SK-N-SH (cell line): ENCODE data around the gene GDPD4. TPM values are rescaled to one million over a fixed set of nuclear protein-coding genes. Genes with fewer than 3 reads are reported as not detected.

Experiments
- CTCF ChIA-PET: fragments of 300-600, 350-600 bp; formaldehyde crosslinking; extraction: SDS; loops from one replicate; lab custom pipeline; 2021; lab: Yijun Ruan, JAX
- POLR2A ChIA-PET: fragments of 350-600 bp; sonication (Branson Sonifier 250); formaldehyde crosslinking; extraction: SDS; loops from one replicate; lab custom pipeline; 2020; ENCODE audit warnings: antibody characterized with exemption, inconsistent platforms; lab: Yijun Ruan, JAX
- DNase-seq: peaks from one replicate; pipeline ENCODE4 v3.0.0; 2012
- H2AFZ ChIP-seq: fragments of 200-600 bp; sonication (generic); 2 replicates; pipeline ENCODE4 v1.8.1; 2016; ENCODE audit warnings: antibody characterized with exemption, mild to moderate bottlenecking, low read depth
- H3F3A ChIP-seq: fragments of 200-600 bp; sonication (generic); replicated peaks from 2 replicates; pipeline ENCODE3; 2016; ENCODE audit warnings: antibody characterized with exemption, mild to moderate bottlenecking; ENCODE audit not compliant: insufficient read depth
- H3K27ac ChIP-seq, 2 experiments: fragments of 200-500 bp in 1 of 2; fragments of 200-600 bp in 1 of 2; sonication (Bioruptor generic) in 1 of 2; sonication (generic), shearing (Covaris generic) in 1 of 2; 2 replicates each; pipeline versions ENCODE4 v1.5.1 to v1.6.1; 2014 to 2016; ENCODE audit warnings: low read depth in 2 of 2, inconsistent platforms in 1 of 2, low read length in 1 of 2, mild to moderate bottlenecking in 1 of 2, mixed read lengths in 1 of 2
- H3K27me3 ChIP-seq: fragments of 200-600 bp; sonication (generic), shearing (Covaris generic); 2 replicates; pipeline ENCODE4 v1.6.1; 2016; ENCODE audit warnings: mixed run types; ENCODE audit not compliant: insufficient read depth
- H3K36me3 ChIP-seq, 2 experiments: fragments of 200-500 bp in 1 of 2; fragments of 200-600 bp in 1 of 2; sonication (Bioruptor generic) in 1 of 2; sonication (generic) in 1 of 2; replicated peaks in 1 of 2; 2 replicates each; pipeline versions ENCODE3 to v1.5.1; 2014 to 2016; ENCODE audit warnings: low read length in 1 of 2, mild to moderate bottlenecking in 1 of 2; ENCODE audit not compliant: insufficient read depth in 2 of 2, control insufficient read depth in 1 of 2
- H3K4me1 ChIP-seq, 2 experiments: fragments of 200-500 bp in 1 of 2; fragments of 200-600 bp in 1 of 2; sonication (Bioruptor generic) in 1 of 2; sonication (generic), shearing (Covaris generic) in 1 of 2; 2 replicates each; pipeline versions ENCODE4 v1.5.1 to v1.6.1; 2014 to 2016; ENCODE audit warnings: low read depth in 1 of 2, low read length in 1 of 2, mixed run types in 1 of 2; ENCODE audit not compliant: insufficient read depth in 2 of 2, control insufficient read depth in 1 of 2
- H3K4me2 ChIP-seq: fragments of 200-600 bp; sonication (generic), shearing (Covaris generic); 2 replicates; pipeline ENCODE4 v1.6.1; 2017; ENCODE audit warnings: mixed run types
- H3K4me3 ChIP-seq, 2 experiments: fragments of 200-500 bp in 1 of 2; fragments of 200-600 bp in 1 of 2; sonication (Bioruptor generic) in 1 of 2; sonication (generic), shearing (Covaris generic) in 1 of 2; 2 replicates each; pipeline versions ENCODE4 v1.5.1 to v1.8.1; 2014 to 2016; ENCODE audit warnings: low read depth in 2 of 2, inconsistent platforms in 1 of 2, low read length in 1 of 2, mild to moderate bottlenecking in 1 of 2, mixed read lengths in 1 of 2, moderate library complexity in 1 of 2
- H3K79me2 ChIP-seq: fragments of 200-600 bp; sonication (generic); 2 replicates; pipeline ENCODE4 v1.8.1; 2017; ENCODE audit warnings: mild to moderate bottlenecking; ENCODE audit not compliant: insufficient read depth
- H3K9ac ChIP-seq: fragments of 200-600 bp; sonication (generic); 2 replicates; pipeline ENCODE4 v1.6.1; 2017; ENCODE audit warnings: mixed run types
- H3K9me2 ChIP-seq: fragments of 200-600 bp; sonication (generic); 2 replicates; pipeline ENCODE4 v1.6.1; 2017; ENCODE audit warnings: mixed run types
- H3K9me3 ChIP-seq: fragments of 200-600 bp; sonication (generic); 2 replicates; pipeline ENCODE4 v1.6.1; 2017; ENCODE audit warnings: mixed run types, mild to moderate bottlenecking, moderate library complexity
- H4K20me1 ChIP-seq: fragments of 200-600 bp; sonication (generic); 2 replicates; pipeline ENCODE4 v1.6.1; 2017; ENCODE audit warnings: mild to moderate bottlenecking, mixed run types; ENCODE audit not compliant: insufficient read depth
- ELF1 ChIP-seq: IDR thresholded peaks from 2 replicates; pipeline ENCODE4 v1.4.0; 2012
- EP300 ChIP-seq, 2 experiments: IDR thresholded peaks; 2 replicates each; pipeline versions ENCODE4 v1.4.0 to v1.6.1; 2012; ENCODE audit warnings: borderline replicate concordance in 1 of 2, low read depth in 1 of 2, low read length in 1 of 2
- EZH2phosphoT487 ChIP-seq: fragments of 200-600 bp; sonication (generic); IDR thresholded peaks from 2 replicates; pipeline ENCODE4 v1.6.1; 2017; ENCODE audit warnings: low read depth, mixed run types, mild to moderate bottlenecking, antibody characterized with exemption, moderate library complexity, borderline replicate concordance
- FOSL2 ChIP-seq: IDR thresholded peaks from 2 replicates; pipeline ENCODE4 v1.4.0; 2012; ENCODE audit warnings: low read depth, mild to moderate bottlenecking, moderate library complexity, borderline replicate concordance
- FOXM1 ChIP-seq: IDR thresholded peaks from 2 replicates; pipeline ENCODE4 v1.4.0; 2012; ENCODE audit warnings: low read depth, mild to moderate bottlenecking
- NRF1 ChIP-seq: IDR thresholded peaks from 2 replicates; pipeline ENCODE4 v1.6.1; 2012; ENCODE audit warnings: low read depth, mild to moderate bottlenecking, low read length
- RFX5 ChIP-seq: IDR thresholded peaks from 2 replicates; pipeline ENCODE4 v1.6.1; 2012; ENCODE audit warnings: mild to moderate bottlenecking, improper control_type of control experiment, low read length
- TCF12 ChIP-seq: IDR thresholded peaks from 2 replicates; pipeline ENCODE4 v1.4.0; 2012
- WGBS: methylation state at CpG from one replicate; pipeline ENCODE4 v1.1.6; 2017; ENCODE audit warnings: low lambda C conversion rate; 5-methylcytosine and 5-hydroxymethylcytosine counted together
- polyA plus RNA-seq, 3 experiments: library from polyadenylated mRNA; depleted of rRNA; stranded (reverse); fragments of >200 nt; gene quantifications; 2 replicates each; pipeline ENCODE4 v1.2.3, GENCODE V29; 2012
- TF ChIP-seq, protein P1 (sequence below): fragments of 150-350 bp; IDR thresholded peaks from 2 replicates; pipeline ENCODE4 v1.6.1; 2016; ENCODE audit warnings: mild to moderate bottlenecking, low read depth, low read length

GDPD4 gene
- polyA plus RNA-seq, 1 of the 3 experiments (the other 2 are of a cell fraction) = not detected

DNA sequence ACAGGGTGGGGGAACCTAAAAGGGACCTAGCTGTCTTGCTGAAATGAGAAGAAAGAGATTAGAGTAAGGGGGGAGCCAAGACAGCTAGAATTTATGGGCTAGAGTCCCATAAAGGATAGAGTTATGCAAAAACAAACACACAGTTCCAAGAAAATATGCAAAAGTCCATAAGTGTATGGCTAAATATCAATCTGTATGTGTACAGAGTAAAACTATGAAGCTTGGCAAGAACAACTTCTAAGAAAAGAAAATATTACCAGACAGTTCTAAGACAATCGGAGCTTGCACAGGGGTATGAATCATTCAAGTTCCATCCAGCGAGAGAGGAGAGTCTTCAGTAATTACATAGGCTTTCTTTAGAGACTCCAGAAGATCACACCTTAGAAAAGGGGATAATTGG, 41.8 kb downstream of the GDPD4 start:
- Histone ChIP-seq H3K9me2 (no peaks in the 10 kb centered on the region), H3K4me3 (no peak overlapping the region), H3K27ac (no peak overlapping the region), H2AFZ (no peak overlapping the region; the same call in 1 of the 2 replicates), H3K9ac (no peak overlapping the region), H3K27me3 (no peaks in the 10 kb centered on the region), H3K79me2 (no peaks in the 10 kb centered on the region), H3K36me3 (no peaks in the 10 kb centered on the region), H4K20me1 (no peaks in the 10 kb centered on the region), H3K9me3 (peaks cover 13% of the 10 kb centered on the region; the same call in 1 of the 2 replicates), H3K4me2 (peak overlapping the region; percentile 21; the same call in 1 of the 2 replicates), H3K4me1 (no peaks in the 10 kb centered on the region), H3F3A (peaks cover 8% of the 10 kb centered on the region)
- ChIA-PET CTCF (interaction anchor here (0.8 kb wide), 1 partner anchor 28 kb away, joined by 3 read pairs; no protein-coding TSS in a partner anchor), POLR2A (no interaction called here)
- WGBS = 61% methylated on average over 2 of the region's 2 CpGs
- peak; percentile 18; the same call in 1 of the 2 replicates for TF ChIP-seq FOSL2
- no peak for TF ChIP-seq RFX5
- peak; percentile 28; the same call in 1 of the 2 replicates for TF ChIP-seq TCF12
- no peak for TF ChIP-seq EP300 (IDR thresholded peaks at IDR 0.05; ENCODE audit: borderline replicate concordance in 1 of 2, low read depth in 1 of 2, low read length in 1 of 2)
- TF ChIP-seq NRF1 = no peak
- TF ChIP-seq ELF1 = no peak
- no peak for TF ChIP-seq EZH2phosphoT487
- DNase-seq = no peak

DNA sequence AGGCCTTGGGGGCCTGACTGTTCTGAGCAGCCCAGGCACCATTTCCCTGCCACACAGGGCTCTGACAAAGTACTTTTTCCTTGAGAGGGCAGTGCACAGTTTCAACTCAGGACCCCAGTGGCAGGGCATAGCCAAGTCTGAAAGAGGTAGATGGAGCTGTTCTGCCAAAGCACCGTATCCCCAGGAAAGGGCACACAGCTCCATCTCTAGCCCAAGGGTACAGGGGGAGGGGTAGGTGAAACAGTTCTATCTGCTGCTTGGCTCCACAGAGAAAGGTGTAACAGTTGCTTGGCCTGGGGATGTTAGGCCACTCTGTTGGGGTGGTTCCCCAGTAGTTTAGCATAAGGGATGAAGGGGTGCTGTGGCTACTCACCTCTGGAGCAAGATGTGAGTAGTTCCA, 47.8 kb downstream of the GDPD4 start:
- Histone ChIP-seq H3K79me2 (no peaks in the 10 kb centered on the region), H4K20me1 (no peaks in the 10 kb centered on the region), H3K27ac (no peak overlapping the region), H3K9me2 (no peaks in the 10 kb centered on the region), H3K27me3 (no peaks in the 10 kb centered on the region), H3F3A (peaks cover 14% of the 10 kb centered on the region), H3K9ac (no peak overlapping the region), H3K4me2 (no peak overlapping the region), H3K36me3 (no peaks in the 10 kb centered on the region), H2AFZ (no peak overlapping the region), H3K4me1 (no peaks in the 10 kb centered on the region), H3K9me3 (0 out of 2 replicates have a peak, but pooled peaks cover 7% of the 10 kb centered on the region), H3K4me3 (no peak overlapping the region)
- ChIA-PET POLR2A (no interaction called here), CTCF (interaction anchor here (1.0 kb wide), 1 partner anchor 60 kb away, joined by 3 read pairs; no protein-coding TSS in a partner anchor)
- TF ChIP-seq, protein P1, sequence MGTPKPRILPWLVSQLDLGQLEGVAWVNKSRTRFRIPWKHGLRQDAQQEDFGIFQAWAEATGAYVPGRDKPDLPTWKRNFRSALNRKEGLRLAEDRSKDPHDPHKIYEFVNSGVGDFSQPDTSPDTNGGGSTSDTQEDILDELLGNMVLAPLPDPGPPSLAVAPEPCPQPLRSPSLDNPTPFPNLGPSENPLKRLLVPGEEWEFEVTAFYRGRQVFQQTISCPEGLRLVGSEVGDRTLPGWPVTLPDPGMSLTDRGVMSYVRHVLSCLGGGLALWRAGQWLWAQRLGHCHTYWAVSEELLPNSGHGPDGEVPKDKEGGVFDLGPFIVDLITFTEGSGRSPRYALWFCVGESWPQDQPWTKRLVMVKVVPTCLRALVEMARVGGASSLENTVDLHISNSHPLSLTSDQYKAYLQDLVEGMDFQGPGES = no peak
- no CpG with 5 or more reads among the region's 1 CpG for WGBS
- DNase-seq = no peak

DNA sequence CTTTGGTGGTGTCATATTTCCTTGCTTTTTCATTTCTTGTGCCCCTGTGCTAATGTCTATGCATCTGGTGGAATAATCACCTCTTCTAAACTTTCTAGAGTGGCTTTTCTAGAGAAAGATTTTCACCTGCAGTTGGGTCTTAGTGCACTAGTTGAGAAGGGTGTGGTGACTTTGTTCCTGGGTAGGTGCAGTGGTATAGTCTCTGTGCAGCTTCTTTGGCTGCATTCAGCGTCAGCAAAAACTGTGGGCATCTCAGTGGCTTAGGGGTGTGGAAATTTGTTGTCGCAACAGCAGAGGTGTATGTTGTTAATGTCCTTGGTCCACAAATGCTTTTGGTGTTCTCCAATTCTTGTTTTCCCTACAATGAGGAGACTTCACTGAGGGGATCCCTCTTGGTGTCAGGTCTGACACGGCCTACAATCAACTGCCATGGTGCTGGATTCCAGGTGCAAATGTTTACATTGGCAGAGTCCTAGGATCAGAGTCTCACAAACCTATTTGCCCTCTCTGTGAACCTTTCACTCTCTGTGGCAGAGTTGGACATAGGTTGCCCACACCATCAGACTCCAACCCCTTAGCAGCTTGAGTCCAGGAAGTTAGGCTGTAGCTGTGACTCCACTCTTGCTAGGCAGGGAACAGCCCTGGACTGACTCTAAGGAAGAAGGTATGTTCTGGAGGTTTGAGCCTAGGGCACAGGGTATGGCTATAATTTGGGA, 48.8 kb downstream of the GDPD4 start:
- H3K4me1 ChIP-seq = no peaks in the 10 kb centered on the region
- ChIA-PET CTCF (interaction anchor here (0.8 to 1.0 kb wide), 2 partner anchors 9 to 59 kb away, joined by 3 read pairs; no protein-coding TSS in a partner anchor), POLR2A (no interaction called here)
- 81% methylated on average over 3 of the region's 3 CpGs for WGBS
- no peak overlapping the region for H2AFZ ChIP-seq
- H3K9me2 ChIP-seq = no peaks in the 10 kb centered on the region
- no peak overlapping the region for H3K4me3 ChIP-seq
- no peaks in the 10 kb centered on the region for H3K27me3 ChIP-seq
- peaks cover 14% of the 10 kb centered on the region for H3F3A ChIP-seq
- H3K27ac ChIP-seq = no peak overlapping the region
- 0 out of 2 replicates have a peak, but pooled peaks cover 7% of the 10 kb centered on the region for H3K9me3 ChIP-seq
- H4K20me1 ChIP-seq = no peaks in the 10 kb centered on the region
- TF ChIP-seq NRF1 (no peak), FOXM1 (no peak)
- DNase-seq = no peak
- no peaks in the 10 kb centered on the region for H3K36me3 ChIP-seq
- H3K9ac ChIP-seq = no peak overlapping the region
- no peaks in the 10 kb centered on the region for H3K79me2 ChIP-seq
- H3K4me2 ChIP-seq = no peak overlapping the region
